NCI-H748 treated with DMSO at 0.1 percent for 48 hours (cell line): ENCODE data around the gene RND2.

ENCODE experiments used
- DNase-seq: peaks from one replicate; lab custom pipeline; 2025; lab: John Stamatoyannopoulos, UW

Gene RND2

DNA sequence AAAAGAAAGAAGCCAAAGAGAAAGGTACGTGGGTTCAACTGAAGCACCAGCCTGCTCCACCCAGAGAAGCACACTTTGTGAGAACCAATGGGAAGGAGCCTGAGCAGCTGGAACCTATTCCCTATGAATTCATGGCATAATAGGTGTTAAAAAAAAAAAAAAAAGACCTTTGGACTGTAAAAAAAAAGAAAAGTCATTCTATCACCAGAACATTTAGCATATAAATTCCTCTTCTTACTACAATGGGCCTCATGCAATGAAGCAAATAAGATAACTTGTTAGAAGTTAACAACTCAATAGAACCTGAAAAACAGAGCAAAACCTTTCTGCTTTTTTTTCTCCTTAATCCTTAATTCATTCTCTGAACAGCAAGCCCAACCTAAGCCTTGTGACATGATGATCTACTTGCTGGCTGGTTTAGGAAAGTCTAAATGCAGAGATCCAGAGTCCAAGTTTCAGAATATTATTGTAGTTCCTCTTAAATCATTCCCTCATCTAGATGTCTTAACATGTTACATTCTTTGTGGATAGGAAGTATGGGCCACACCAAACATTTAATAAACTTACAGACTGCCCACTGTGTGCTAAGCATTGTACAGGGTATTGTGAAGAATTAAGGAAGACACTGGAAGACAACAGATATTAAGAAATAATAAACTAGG, 54.7 kb downstream of the RND2 start:
- DNase-seq = no peak
